ENCODE results near the gene PCNA.

Gene PCNA

GRCh38 chr20:5146099-5146668, 26.4 kb upstream of the PCNA start:
- Histone ChIP-seq H3K4ac (ENCODE audit: low read depth, low read length) (peak overlapping the region; percentile 47), H3K79me2 (ENCODE audit: control insufficient read depth, insufficient read depth, low read length, poor library complexity) (no peaks in the 10 kb centered on the region), H3K4me1 (ENCODE audit: control insufficient read depth in 1 of 2, insufficient read depth in 2 of 2, low read length in 2 of 2) (no peaks in the 10 kb centered on the region), H3K36me3 (ENCODE audit: control insufficient read depth in 1 of 2, insufficient read depth in 2 of 2, low read length in 2 of 2) (no peaks in the 10 kb centered on the region), H2BK120ac (ENCODE audit: insufficient read depth, low read length, poor library complexity) (no peak overlapping the region), H3K18ac (ENCODE audit: low read length) (no peak overlapping the region), H4K12ac (ENCODE audit: low read depth, low read length) (no peak overlapping the region), H3K9me3 (ENCODE audit: insufficient read depth, low read depth, low read length) (no peaks in the 10 kb centered on the region), H3K4me3 (ENCODE audit: low read depth, low read length) (no peak overlapping the region), H3K9ac (ENCODE audit: low read length) (no peak overlapping the region), H2BK12ac (ENCODE audit: low read length) (no peak overlapping the region), H3K14ac (ENCODE audit: low read length) (no peak overlapping the region), H3K27ac (ENCODE audit: low read depth, low read length) (no peak overlapping the region), H4K91ac (ENCODE audit: low read depth, low read length) (no peak overlapping the region), H3K79me1 (ENCODE audit: low read length) (no peaks in the 10 kb centered on the region), H3K23ac (ENCODE audit: low read length) (no peak overlapping the region), H3K27me3 (ENCODE audit: insufficient read depth, low read length) (no peaks in the 10 kb centered on the region), H4K8ac (ENCODE audit: low read depth, low read length) (no peak overlapping the region), H2AFZ (ENCODE audit: insufficient read depth, low read length, poor library complexity) (no peak overlapping the region), H3K4me2 (ENCODE audit: low read length) (no peak overlapping the region), H2BK5ac (ENCODE audit: low read depth, low read length, poor library complexity) (no peak overlapping the region), H2AK5ac (ENCODE audit: low read length) (no peak overlapping the region)
- DNase-seq, result no peak
- WGBS (ENCODE audit: extremely low coverage, insufficient coverage, insufficient read length), result no CpG with 5 or more reads among the region's 6 CpGs

- Histone ChIP-seq H2BK5ac (ENCODE audit: low read depth, low read length, poor library complexity) (no peak overlapping the region), H3K4me1 (ENCODE audit: control insufficient read depth in 1 of 2, insufficient read depth in 2 of 2, low read length in 2 of 2) (no peaks in the 10 kb centered on the region), H3K23ac (ENCODE audit: low read length) (no peak overlapping the region), H3K36me3 (ENCODE audit: control insufficient read depth in 1 of 2, insufficient read depth in 2 of 2, low read length in 2 of 2) (no peaks in the 10 kb centered on the region), H2BK12ac (ENCODE audit: low read length) (no peak overlapping the region), H3K79me2 (ENCODE audit: control insufficient read depth, insufficient read depth, low read length, poor library complexity) (no peaks in the 10 kb centered on the region), H3K27ac (ENCODE audit: low read depth, low read length) (no peak overlapping the region), H2AK5ac (ENCODE audit: low read length) (no peak overlapping the region), H4K12ac (ENCODE audit: low read depth, low read length) (no peak overlapping the region), H2AFZ (ENCODE audit: insufficient read depth, low read length, poor library complexity) (no peak overlapping the region), H3K27me3 (ENCODE audit: insufficient read depth, low read length) (no peaks in the 10 kb centered on the region), H4K8ac (ENCODE audit: low read depth, low read length) (no peak overlapping the region), H3K4me2 (ENCODE audit: low read length) (no peak overlapping the region), H2BK120ac (ENCODE audit: insufficient read depth, low read length, poor library complexity) (no peak overlapping the region), H3K14ac (ENCODE audit: low read length) (no peak overlapping the region), H4K91ac (ENCODE audit: low read depth, low read length) (no peak overlapping the region), H3K79me1 (ENCODE audit: low read length) (no peaks in the 10 kb centered on the region), H3K4ac (ENCODE audit: low read depth, low read length) (no peak overlapping the region), H3K4me3 (ENCODE audit: low read depth, low read length) (no peak overlapping the region), H3K18ac (ENCODE audit: low read length) (no peak overlapping the region), H3K9me3 (ENCODE audit: insufficient read depth, low read depth, low read length) (no peaks in the 10 kb centered on the region), H3K9ac (ENCODE audit: low read length) (no peak overlapping the region)
- DNase-seq, result no peak
- WGBS (ENCODE audit: extremely low coverage, insufficient coverage, insufficient read length), result no CpG with 5 or more reads among the region's 5 CpGs
Measured at GRCh38 chr20:5145365-5146098, 25.8 kb upstream of the PCNA start.

- WGBS (ENCODE audit: extremely low coverage, insufficient coverage, insufficient read length), result no CpG with 5 or more reads among the region's 5 CpGs
- Histone ChIP-seq H2AFZ (ENCODE audit: insufficient read depth, low read length, poor library complexity) (no peak overlapping the region), H2BK12ac (ENCODE audit: low read length) (no peak overlapping the region), H4K8ac (ENCODE audit: low read depth, low read length) (no peak overlapping the region), H3K9me3 (ENCODE audit: insufficient read depth, low read depth, low read length) (no peaks in the 10 kb centered on the region), H3K14ac (ENCODE audit: low read length) (no peak overlapping the region), H3K4ac (ENCODE audit: low read depth, low read length) (no peak overlapping the region), H3K27me3 (ENCODE audit: insufficient read depth, low read length) (no peaks in the 10 kb centered on the region), H3K79me2 (ENCODE audit: control insufficient read depth, insufficient read depth, low read length, poor library complexity) (no peaks in the 10 kb centered on the region), H4K91ac (ENCODE audit: low read depth, low read length) (no peak overlapping the region), H3K79me1 (ENCODE audit: low read length) (no peaks in the 10 kb centered on the region), H3K4me1 (ENCODE audit: control insufficient read depth in 1 of 2, insufficient read depth in 2 of 2, low read length in 2 of 2) (no peaks in the 10 kb centered on the region), H2BK120ac (ENCODE audit: insufficient read depth, low read length, poor library complexity) (no peak overlapping the region), H3K4me3 (ENCODE audit: low read depth, low read length) (no peak overlapping the region), H2AK5ac (ENCODE audit: low read length) (no peak overlapping the region), H3K18ac (ENCODE audit: low read length) (no peak overlapping the region), H3K4me2 (ENCODE audit: low read length) (no peak overlapping the region), H3K9ac (ENCODE audit: low read length) (no peak overlapping the region), H2BK5ac (ENCODE audit: low read depth, low read length, poor library complexity) (no peak overlapping the region), H3K23ac (ENCODE audit: low read length) (no peak overlapping the region), H3K27ac (ENCODE audit: low read depth, low read length) (no peak overlapping the region), H4K12ac (ENCODE audit: low read depth, low read length) (no peak overlapping the region), H3K36me3 (ENCODE audit: control insufficient read depth in 1 of 2, insufficient read depth in 2 of 2, low read length in 2 of 2) (no peaks in the 10 kb centered on the region)
- DNase-seq, result no peak
Measured at GRCh38 chr20:5143851-5144250, 24.1 kb upstream of the PCNA start.

GRCh38 chr20:5141615-5142014, 21.9 kb upstream of the PCNA start:
- H3K4me2 ChIP-seq (ENCODE audit: low read length), result no peak overlapping the region
- H2AFZ ChIP-seq (ENCODE audit: insufficient read depth, low read length, poor library complexity), result no peak overlapping the region
- no peak overlapping the region for H4K12ac ChIP-seq (ENCODE audit: low read depth, low read length)
- H3K9me3 ChIP-seq (ENCODE audit: insufficient read depth, low read depth, low read length), result no peaks in the 10 kb centered on the region
- no CpG with 5 or more reads among the region's 2 CpGs for WGBS (ENCODE audit: extremely low coverage, insufficient coverage, insufficient read length)
- H3K27ac ChIP-seq (ENCODE audit: low read depth, low read length), result no peak overlapping the region
- H3K18ac ChIP-seq (ENCODE audit: low read length), result no peak overlapping the region
- H3K23ac ChIP-seq (ENCODE audit: low read length), result no peak overlapping the region
- no peaks in the 10 kb centered on the region for H3K4me1 ChIP-seq (ENCODE audit: control insufficient read depth in 1 of 2, insufficient read depth in 2 of 2, low read length in 2 of 2)
- H3K4me3 ChIP-seq (ENCODE audit: low read depth, low read length), result no peak overlapping the region
- no peak for DNase-seq
- H4K8ac ChIP-seq (ENCODE audit: low read depth, low read length), result no peak overlapping the region
- no peak overlapping the region for H2AK5ac ChIP-seq (ENCODE audit: low read length)
- no peak overlapping the region for H3K4ac ChIP-seq (ENCODE audit: low read depth, low read length)
- H2BK5ac ChIP-seq (ENCODE audit: low read depth, low read length, poor library complexity), result no peak overlapping the region
- H3K27me3 ChIP-seq (ENCODE audit: insufficient read depth, low read length), result no peaks in the 10 kb centered on the region
- H3K79me1 ChIP-seq (ENCODE audit: low read length), result no peaks in the 10 kb centered on the region
- no peak overlapping the region for H3K14ac ChIP-seq (ENCODE audit: low read length)
- no peak overlapping the region for H2BK12ac ChIP-seq (ENCODE audit: low read length)
- H3K9ac ChIP-seq (ENCODE audit: low read length), result no peak overlapping the region
- H2BK120ac ChIP-seq (ENCODE audit: insufficient read depth, low read length, poor library complexity), result no peak overlapping the region
- no peaks in the 10 kb centered on the region for H3K79me2 ChIP-seq (ENCODE audit: control insufficient read depth, insufficient read depth, low read length, poor library complexity)
- no peak overlapping the region for H4K91ac ChIP-seq (ENCODE audit: low read depth, low read length)
- H3K36me3 ChIP-seq (ENCODE audit: control insufficient read depth in 1 of 2, insufficient read depth in 2 of 2, low read length in 2 of 2), result no peaks in the 10 kb centered on the region

All from trophoblast cell (in vitro differentiated cells and primary cell).